ENCODE results near the gene SPC25.

- TF ChIP-seq CTCF (IDR thresholded peaks at IDR 0.05; ENCODE audit: low read depth, low read length) (no peak), EZH2phosphoT487 (IDR thresholded peaks at IDR 0.05; ENCODE audit: low read depth) (no peak)
Measured at GRCh38 chr2:168928113-168928831, 38.0 kb upstream of the SPC25 start.
